ENCODE results near the gene MICU2.

The MICU2 gene

GRCh38 chr13:21450936-21451335, 153.0 kb downstream of the MICU2 start:
- TF ChIP-seq, protein P1, sequence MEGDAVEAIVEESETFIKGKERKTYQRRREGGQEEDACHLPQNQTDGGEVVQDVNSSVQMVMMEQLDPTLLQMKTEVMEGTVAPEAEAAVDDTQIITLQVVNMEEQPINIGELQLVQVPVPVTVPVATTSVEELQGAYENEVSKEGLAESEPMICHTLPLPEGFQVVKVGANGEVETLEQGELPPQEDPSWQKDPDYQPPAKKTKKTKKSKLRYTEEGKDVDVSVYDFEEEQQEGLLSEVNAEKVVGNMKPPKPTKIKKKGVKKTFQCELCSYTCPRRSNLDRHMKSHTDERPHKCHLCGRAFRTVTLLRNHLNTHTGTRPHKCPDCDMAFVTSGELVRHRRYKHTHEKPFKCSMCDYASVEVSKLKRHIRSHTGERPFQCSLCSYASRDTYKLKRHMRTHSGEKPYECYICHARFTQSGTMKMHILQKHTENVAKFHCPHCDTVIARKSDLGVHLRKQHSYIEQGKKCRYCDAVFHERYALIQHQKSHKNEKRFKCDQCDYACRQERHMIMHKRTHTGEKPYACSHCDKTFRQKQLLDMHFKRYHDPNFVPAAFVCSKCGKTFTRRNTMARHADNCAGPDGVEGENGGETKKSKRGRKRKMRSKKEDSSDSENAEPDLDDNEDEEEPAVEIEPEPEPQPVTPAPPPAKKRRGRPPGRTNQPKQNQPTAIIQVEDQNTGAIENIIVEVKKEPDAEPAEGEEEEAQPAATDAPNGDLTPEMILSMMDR (IDR thresholded peaks at IDR 0.05; ENCODE audit: low read depth, low read length) = no peak
- no peaks in the 10 kb centered on the region for H3K27me3 ChIP-seq (ENCODE audit: insufficient read depth, low read depth, severe bottlenecking)
- no peak for DNase-seq
- H3K4me3 ChIP-seq (ENCODE audit: low read depth, low read length) = no peak overlapping the region
- no peaks in the 10 kb centered on the region for H3K9me3 ChIP-seq (ENCODE audit: severe bottlenecking)
- H3K36me3 ChIP-seq = peaks cover 7% of the 10 kb centered on the region
- H3K27ac ChIP-seq = no peak overlapping the region

GRCh38 chr13:21446656-21447055, 157.3 kb downstream of the MICU2 start:
- no peak for DNase-seq
- H3K27ac ChIP-seq = no peak overlapping the region
- H3K4me3 ChIP-seq (ENCODE audit: low read depth, low read length) = no peak overlapping the region
- H3K9me3 ChIP-seq (ENCODE audit: severe bottlenecking) = no peaks in the 10 kb centered on the region
- TF ChIP-seq, protein P1 (IDR thresholded peaks at IDR 0.05; ENCODE audit: low read depth, low read length) = no peak
- H3K36me3 ChIP-seq = peaks cover 7% of the 10 kb centered on the region
- no peaks in the 10 kb centered on the region for H3K27me3 ChIP-seq (ENCODE audit: insufficient read depth, low read depth, severe bottlenecking)

- Histone ChIP-seq H3K4me3 (ENCODE audit: low read depth, low read length) (no peak overlapping the region), H3K27me3 (ENCODE audit: insufficient read depth, low read depth, severe bottlenecking) (no peaks in the 10 kb centered on the region), H3K9me3 (ENCODE audit: severe bottlenecking) (no peaks in the 10 kb centered on the region), H3K27ac (no peak overlapping the region), H3K36me3 (peaks cover 7% of the 10 kb centered on the region)
- DNase-seq = no peak
- TF ChIP-seq, protein P1 (IDR thresholded peaks at IDR 0.05; ENCODE audit: low read depth, low read length) = no peak
Observed at GRCh38 chr13:21445759-21446158, 158.2 kb downstream of the MICU2 start.

DNA sequence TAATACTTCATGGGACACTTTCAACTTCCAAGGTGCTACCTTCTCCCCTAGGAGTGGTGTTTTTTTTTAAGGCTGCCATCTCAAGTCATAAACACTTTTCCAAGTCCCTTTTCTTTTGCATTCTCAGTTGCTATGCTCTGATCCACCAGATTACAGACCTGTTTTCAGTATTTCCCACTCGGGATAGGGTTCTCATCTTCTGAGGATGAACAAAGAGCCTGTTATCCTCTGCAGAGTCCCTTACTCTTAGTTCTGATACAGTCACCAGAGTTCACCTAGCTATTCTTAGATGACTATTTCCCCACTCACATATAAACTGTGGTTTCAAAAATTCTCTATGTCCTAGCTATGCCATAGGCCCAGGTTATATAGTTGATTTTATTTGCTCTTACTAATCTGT, 160.8 kb downstream of the MICU2 start:
- H3K27ac ChIP-seq = no peak overlapping the region
- DNase-seq = no peak
- no peak overlapping the region for H3K4me3 ChIP-seq (ENCODE audit: low read depth, low read length)
- H3K27me3 ChIP-seq (ENCODE audit: insufficient read depth, low read depth, severe bottlenecking) = no peaks in the 10 kb centered on the region
- H3K36me3 ChIP-seq = peaks cover 4% of the 10 kb centered on the region; the same call in 1 of the 2 replicates
- H3K9me3 ChIP-seq (ENCODE audit: severe bottlenecking) = no peaks in the 10 kb centered on the region
- TF ChIP-seq, protein P1 (IDR thresholded peaks at IDR 0.05; ENCODE audit: low read depth, low read length) = no peak
